Calu3 (cell line): ENCODE data around the gene ELOVL5. TPM values are rescaled to one million over a fixed set of nuclear protein-coding genes. Genes with fewer than 3 reads are reported as not detected.

Experiments
- BruUV-seq: library from RNA; stranded (reverse); fragments of 400-500 nt; replicated peaks from 2 replicates; lab custom pipeline; 2021; lab: Mats Ljungman, UMichigan
- CTCF ChIA-PET: fragments of 300-600 bp; sonication (Branson Sonifier 250); formaldehyde crosslinking; loops from one replicate; lab custom pipeline; 2022; ENCODE audit warnings: antibody characterized with exemption; lab: Charles Lee
- DNase-seq: peaks from one replicate; pipeline ENCODE4 v3.0.0; 2022
- H3K27ac Mint-ChIP-seq: one replicate; pipeline ENCODE4 v1.8.0; 2022; ENCODE audit warnings: mixed read lengths; ENCODE audit not compliant: unreplicated experiment
- H3K27me3 Mint-ChIP-seq: one replicate; pipeline ENCODE4 v1.8.0; 2022; ENCODE audit warnings: mixed read lengths; ENCODE audit not compliant: unreplicated experiment
- H3K36me3 Mint-ChIP-seq: one replicate; pipeline ENCODE4 v1.8.0; 2022; ENCODE audit warnings: mild to moderate bottlenecking, moderate library complexity, mixed read lengths; ENCODE audit not compliant: insufficient read depth, unreplicated experiment
- H3K4me1 Mint-ChIP-seq: one replicate; pipeline ENCODE4 v1.8.0; 2022; ENCODE audit warnings: mild to moderate bottlenecking, low read depth, mixed read lengths; ENCODE audit not compliant: unreplicated experiment
- H3K4me3 Mint-ChIP-seq: one replicate; pipeline ENCODE4 v1.8.0; 2022; ENCODE audit warnings: mild to moderate bottlenecking, low read depth, moderate library complexity, mixed read lengths; ENCODE audit not compliant: unreplicated experiment
- H3K9me3 Mint-ChIP-seq: one replicate; pipeline ENCODE4 v1.8.0; 2022; ENCODE audit warnings: low read depth, mixed read lengths; ENCODE audit not compliant: unreplicated experiment
- CTCF ChIP-seq: fragments of 200-600 bp; IDR thresholded peaks from one replicate; pipeline ENCODE4 v1.8.0; 2022; ENCODE audit warnings: antibody characterized with exemption; ENCODE audit not compliant: unreplicated experiment
- intact Hi-C: fragments of 100-400 bp; cut with micrococcal nuclease; formaldehyde crosslinking; loops from one replicate; pipeline ENCODE4 v1.10.0; 2022; ENCODE audit not compliant: unreplicated experiment
- total RNA-seq: library from RNA; stranded (reverse); gene quantifications from 2 replicates; pipeline ENCODE4 v1.2.3, GENCODE V29; 2022

ELOVL5 gene
- total RNA-seq, 1 experiment from 2014 or later: 114 TPM

- no peak overlapping the region for H3K4me3 Mint-ChIP-seq
- H3K27me3 Mint-ChIP-seq: no peaks in the 10 kb centered on the region
- DNase-seq: no peak
- intact Hi-C loops: loop anchor here (10.0 kb wide), 1 partner anchor 120 kb away; no protein-coding TSS in a partner anchor
- no TSS peak for BruUV-seq
- peaks cover 15% of the 10 kb centered on the region for H3K36me3 Mint-ChIP-seq
- CTCF ChIA-PET: no interaction called here
- no peak for TF ChIP-seq CTCF
- no peak overlapping the region for H3K27ac Mint-ChIP-seq
- H3K9me3 Mint-ChIP-seq: no peaks in the 10 kb centered on the region
- H3K4me1 Mint-ChIP-seq: peaks cover 31% of the 10 kb centered on the region
Observed at GRCh38 chr6:53295176-53295575, 53.6 kb downstream of the ELOVL5 start.

GRCh38 chr6:53294611-53295010 lies 54.1 kb downstream of the ELOVL5 start:
- Mint-ChIP-seq H3K27ac (no peak overlapping the region), H3K4me3 (no peak overlapping the region), H3K4me1 (peaks cover 31% of the 10 kb centered on the region), H3K9me3 (no peaks in the 10 kb centered on the region), H3K36me3 (peaks cover 15% of the 10 kb centered on the region), H3K27me3 (no peaks in the 10 kb centered on the region)
- intact Hi-C loops: loop anchor here (5.0 to 10.0 kb wide), 2 partner anchors 120 to 122 kb away; no protein-coding TSS in a partner anchor
- no peak for TF ChIP-seq CTCF
- DNase-seq: no peak
- no TSS peak for BruUV-seq
- CTCF ChIA-PET: interaction anchor here (1.0 kb wide), 1 partner anchor 126 kb away, joined by 3 read pairs; no protein-coding TSS in a partner anchor

- DNase-seq: peak; percentile 3
- no peaks in the 10 kb centered on the region for H3K27me3 Mint-ChIP-seq
- H3K27ac Mint-ChIP-seq: no peak overlapping the region
- BruUV-seq: no TSS peak
- no peaks in the 10 kb centered on the region for H3K9me3 Mint-ChIP-seq
- intact Hi-C loops: loop anchor here (5.0 to 10.0 kb wide), 2 partner anchors 121 to 122 kb away; no protein-coding TSS in a partner anchor
- H3K4me3 Mint-ChIP-seq: no peak overlapping the region
- peaks cover 15% of the 10 kb centered on the region for H3K36me3 Mint-ChIP-seq
- peak; percentile 38 for TF ChIP-seq CTCF
- H3K4me1 Mint-ChIP-seq: peaks cover 28% of the 10 kb centered on the region
- CTCF ChIA-PET: interaction anchor here (1.0 kb wide), 1 partner anchor 126 kb away, joined by 3 read pairs; no protein-coding TSS in a partner anchor
Observed at GRCh38 chr6:53294095-53294494, 54.7 kb downstream of the ELOVL5 start.

GRCh38 chr6:53293691-53294090 lies 55.1 kb downstream of the ELOVL5 start:
- CTCF ChIA-PET: interaction anchor here (1.0 kb wide), 1 partner anchor 125 kb away, joined by 3 read pairs; no protein-coding TSS in a partner anchor
- no TSS peak for BruUV-seq
- Mint-ChIP-seq H3K9me3 (no peaks in the 10 kb centered on the region), H3K4me1 (peaks cover 24% of the 10 kb centered on the region), H3K36me3 (peaks cover 15% of the 10 kb centered on the region), H3K27ac (peak overlapping the region; percentile 63), H3K4me3 (no peak overlapping the region), H3K27me3 (no peaks in the 10 kb centered on the region)
- intact Hi-C loops: loop anchor here (5.0 to 10.0 kb wide), 2 partner anchors 121 kb away; no protein-coding TSS in a partner anchor
- DNase-seq: no peak
- TF ChIP-seq CTCF: no peak
